ENCODE measurements around the gene RASGRP4.
"Not testable (repeated sequence)": the region's sequence is repeated elsewhere in the genome, so short reads cannot be mapped to it uniquely, and the experiment has no call there.

RASGRP4 gene

DNA sequence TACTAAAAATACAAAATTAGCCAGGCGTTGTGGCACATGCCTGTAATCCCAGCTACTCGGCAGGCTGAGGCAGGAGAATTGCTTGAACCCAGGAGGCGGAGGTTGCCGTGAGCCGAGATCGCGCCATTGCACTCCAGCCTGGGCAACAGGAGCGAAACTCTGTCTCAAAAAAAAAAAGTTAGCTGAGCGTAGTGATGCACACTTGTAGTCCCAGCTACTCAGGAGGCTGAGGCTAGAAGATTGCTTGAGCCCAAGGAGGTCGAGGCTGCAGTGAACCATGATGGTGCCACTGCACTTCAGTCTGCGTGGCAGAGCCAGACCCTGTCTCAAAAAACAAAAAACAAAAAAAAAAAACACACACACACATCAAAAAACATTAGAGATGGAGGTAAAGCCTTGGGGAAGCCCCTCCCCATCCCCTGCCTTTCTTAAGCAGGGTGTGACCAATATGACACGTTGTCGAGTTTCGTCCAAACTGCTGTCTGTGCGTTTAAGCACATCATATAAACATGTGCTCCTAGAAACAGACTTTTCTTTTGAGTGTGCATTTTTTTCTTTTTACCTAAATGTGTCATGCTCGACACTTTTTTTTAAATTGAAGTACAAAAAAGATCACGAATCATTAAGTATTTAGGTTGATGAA, 1.1 kb upstream of the RASGRP4 start:
- H3K4me3 ChIP-seq (ENCODE audit: low read depth, low read length); H3K4me1 ChIP-seq (ENCODE audit: control insufficient read depth, insufficient read depth, low read length); H3K27me3 ChIP-seq (ENCODE audit: control insufficient read depth, insufficient read depth, low read length); H3K9me3 ChIP-seq (ENCODE audit: control insufficient read depth, insufficient read depth, low read length); H3K36me3 ChIP-seq (ENCODE audit: control insufficient read depth, insufficient read depth, low read length); H3K9ac ChIP-seq (ENCODE audit: low read depth, low read length): not testable (repeated sequence)

DNA sequence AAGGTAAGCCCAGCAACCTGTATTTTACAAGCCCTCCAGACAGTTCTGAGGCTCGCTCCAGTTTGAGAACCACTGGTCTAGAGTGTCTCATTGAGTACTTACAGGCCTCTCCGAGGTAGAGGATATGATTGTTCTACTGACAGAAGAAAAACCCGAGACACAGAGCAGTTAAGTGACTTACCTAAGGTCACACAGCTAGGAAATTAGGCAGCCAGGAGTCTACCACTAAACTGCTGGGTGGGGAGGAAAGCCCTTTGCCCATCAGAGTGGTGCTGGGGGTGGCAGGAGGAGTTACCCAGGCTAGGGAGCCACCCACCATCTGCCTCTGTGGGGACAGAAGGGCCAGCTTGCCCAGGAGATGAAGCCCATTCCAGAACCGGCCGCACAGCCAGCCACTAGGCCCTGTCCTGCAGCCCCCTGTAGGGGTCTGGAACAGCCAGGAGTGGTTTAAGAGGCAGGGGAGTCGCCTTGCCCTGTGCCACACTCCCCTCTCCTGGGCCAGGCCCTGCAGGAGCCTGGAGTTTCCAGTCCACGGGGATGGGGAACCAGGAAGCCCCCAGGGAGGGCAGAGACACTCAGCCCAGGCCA, 703 bp downstream of the RASGRP4 start:
- no peaks in the 10 kb centered on the region for H3K27me3 ChIP-seq (ENCODE audit: control insufficient read depth, insufficient read depth, low read length)
- peaks cover 3% of the 10 kb centered on the region for H3K36me3 ChIP-seq (ENCODE audit: control insufficient read depth, insufficient read depth, low read length)
- H3K9ac ChIP-seq (ENCODE audit: low read depth, low read length): peak overlapping the region; percentile 65
- peaks cover 5% of the 10 kb centered on the region for H3K4me1 ChIP-seq (ENCODE audit: control insufficient read depth, insufficient read depth, low read length)
- H3K4me3 ChIP-seq (ENCODE audit: low read depth, low read length): peak overlapping the region; percentile 39
- no peaks in the 10 kb centered on the region for H3K9me3 ChIP-seq (ENCODE audit: control insufficient read depth, insufficient read depth, low read length)

DNA sequence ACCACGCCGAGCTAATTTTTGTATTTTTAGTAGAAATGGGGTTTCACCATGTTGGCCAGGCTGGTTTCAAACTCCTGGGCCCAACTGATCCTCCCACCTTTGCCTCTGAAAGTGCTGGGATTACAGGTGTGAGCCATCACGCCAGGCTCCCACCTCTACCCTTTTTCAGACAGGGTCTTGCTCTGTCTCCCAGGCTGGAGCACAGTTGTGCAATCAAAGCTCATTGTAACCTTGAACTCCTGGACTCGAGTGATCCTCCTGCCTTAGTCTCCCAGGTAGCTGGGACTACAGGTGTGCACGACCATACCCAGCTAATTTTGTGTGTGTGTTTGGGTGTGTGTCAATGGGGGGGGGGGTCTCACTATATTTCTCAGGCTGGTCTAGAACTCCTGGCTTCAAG, 1.7 kb downstream of the RASGRP4 start:
- Histone ChIP-seq H3K4me1 (ENCODE audit: control insufficient read depth, insufficient read depth, low read length) (peaks cover 5% of the 10 kb centered on the region), H3K36me3 (ENCODE audit: control insufficient read depth, insufficient read depth, low read length) (peaks cover 3% of the 10 kb centered on the region), H3K4me3 (ENCODE audit: low read depth, low read length) (no peak overlapping the region), H3K9me3 (ENCODE audit: control insufficient read depth, insufficient read depth, low read length) (no peaks in the 10 kb centered on the region), H3K27me3 (ENCODE audit: control insufficient read depth, insufficient read depth, low read length) (no peaks in the 10 kb centered on the region), H3K9ac (ENCODE audit: low read depth, low read length) (no peak overlapping the region)

DNA sequence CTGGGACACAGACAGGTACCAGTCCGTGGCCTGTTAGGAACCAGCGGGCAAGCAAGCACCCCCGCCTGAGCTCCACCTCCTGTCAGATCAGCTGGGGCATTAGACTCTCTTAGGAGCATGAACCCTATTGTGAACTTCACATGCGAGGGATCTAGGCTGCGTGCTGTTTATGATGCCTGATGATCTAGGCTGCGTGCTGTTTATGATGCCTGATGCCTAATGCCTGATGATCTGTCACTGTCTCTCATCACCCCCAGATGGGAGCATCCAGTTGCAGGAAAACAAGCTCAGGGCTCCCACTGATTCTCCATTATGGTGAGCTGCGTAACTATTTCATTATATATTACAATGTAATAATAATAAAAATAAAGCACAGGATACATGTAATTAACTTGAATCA, 3.6 kb downstream of the RASGRP4 start:
- Histone ChIP-seq H3K9ac (ENCODE audit: low read depth, low read length) (no peak overlapping the region), H3K9me3 (ENCODE audit: control insufficient read depth, insufficient read depth, low read length) (no peaks in the 10 kb centered on the region), H3K36me3 (ENCODE audit: control insufficient read depth, insufficient read depth, low read length) (peaks cover 3% of the 10 kb centered on the region), H3K4me1 (ENCODE audit: control insufficient read depth, insufficient read depth, low read length) (peaks cover 7% of the 10 kb centered on the region), H3K27me3 (ENCODE audit: control insufficient read depth, insufficient read depth, low read length) (peaks cover 5% of the 10 kb centered on the region), H3K4me3 (ENCODE audit: low read depth, low read length) (no peak overlapping the region)

DNA sequence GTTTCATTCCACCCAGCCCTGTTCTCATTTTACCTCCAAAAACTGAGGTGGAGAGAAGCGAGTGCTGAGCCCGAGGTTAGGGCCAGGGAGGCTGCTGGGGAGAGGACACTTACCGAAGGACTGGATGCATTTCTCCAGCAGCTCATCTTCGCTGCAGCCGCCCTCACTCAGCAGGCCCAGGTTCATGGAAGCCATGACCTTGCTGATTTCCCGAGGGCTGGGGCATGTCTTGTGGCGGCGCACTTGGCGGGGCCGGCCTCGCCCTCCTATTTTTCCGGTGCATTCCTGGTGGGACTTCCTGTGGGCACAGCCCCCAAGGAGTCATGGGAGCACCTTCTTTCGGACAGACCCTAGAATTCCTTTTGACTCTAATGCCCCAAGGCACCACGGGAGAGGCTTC, 4.2 kb downstream of the RASGRP4 start:
- peaks cover 5% of the 10 kb centered on the region for H3K27me3 ChIP-seq (ENCODE audit: control insufficient read depth, insufficient read depth, low read length)

DNA sequence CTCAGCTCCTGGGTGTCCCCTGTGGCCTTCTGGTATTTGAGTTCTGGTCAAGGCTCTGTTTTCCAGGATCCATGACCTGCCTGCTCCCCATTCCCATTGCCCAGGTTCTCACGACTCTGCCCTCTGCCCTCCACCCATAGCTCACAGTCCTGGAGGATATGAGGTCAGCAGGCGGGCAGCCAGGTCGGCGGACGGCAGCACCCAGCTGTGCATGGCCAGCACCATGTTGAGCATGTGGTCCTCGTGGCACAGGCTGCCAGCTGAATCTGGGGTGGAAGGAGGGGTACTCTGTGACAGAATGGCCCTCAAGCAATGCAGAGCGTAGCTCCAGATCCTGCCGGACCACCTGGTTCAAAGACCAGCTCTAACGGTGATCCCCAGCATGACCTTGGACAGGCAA, 5.1 kb downstream of the RASGRP4 start:
- Histone ChIP-seq H3K27me3 (ENCODE audit: control insufficient read depth, insufficient read depth, low read length) (peaks cover 5% of the 10 kb centered on the region), H3K4me1 (ENCODE audit: control insufficient read depth, insufficient read depth, low read length) (peaks cover 9% of the 10 kb centered on the region), H3K9ac (ENCODE audit: low read depth, low read length) (no peak overlapping the region), H3K36me3 (ENCODE audit: control insufficient read depth, insufficient read depth, low read length) (peaks cover 3% of the 10 kb centered on the region), H3K4me3 (ENCODE audit: low read depth, low read length) (no peak overlapping the region), H3K9me3 (ENCODE audit: control insufficient read depth, insufficient read depth, low read length) (no peaks in the 10 kb centered on the region)

More for the DNA sequence above, 4.2 kb downstream of the RASGRP4 start:
- Histone ChIP-seq H3K36me3 (ENCODE audit: control insufficient read depth, insufficient read depth, low read length) (peaks cover 3% of the 10 kb centered on the region), H3K9me3 (ENCODE audit: control insufficient read depth, insufficient read depth, low read length) (no peaks in the 10 kb centered on the region), H3K4me1 (ENCODE audit: control insufficient read depth, insufficient read depth, low read length) (peaks cover 9% of the 10 kb centered on the region), H3K9ac (ENCODE audit: low read depth, low read length) (no peak overlapping the region), H3K4me3 (ENCODE audit: low read depth, low read length) (no peak overlapping the region)

DNA sequence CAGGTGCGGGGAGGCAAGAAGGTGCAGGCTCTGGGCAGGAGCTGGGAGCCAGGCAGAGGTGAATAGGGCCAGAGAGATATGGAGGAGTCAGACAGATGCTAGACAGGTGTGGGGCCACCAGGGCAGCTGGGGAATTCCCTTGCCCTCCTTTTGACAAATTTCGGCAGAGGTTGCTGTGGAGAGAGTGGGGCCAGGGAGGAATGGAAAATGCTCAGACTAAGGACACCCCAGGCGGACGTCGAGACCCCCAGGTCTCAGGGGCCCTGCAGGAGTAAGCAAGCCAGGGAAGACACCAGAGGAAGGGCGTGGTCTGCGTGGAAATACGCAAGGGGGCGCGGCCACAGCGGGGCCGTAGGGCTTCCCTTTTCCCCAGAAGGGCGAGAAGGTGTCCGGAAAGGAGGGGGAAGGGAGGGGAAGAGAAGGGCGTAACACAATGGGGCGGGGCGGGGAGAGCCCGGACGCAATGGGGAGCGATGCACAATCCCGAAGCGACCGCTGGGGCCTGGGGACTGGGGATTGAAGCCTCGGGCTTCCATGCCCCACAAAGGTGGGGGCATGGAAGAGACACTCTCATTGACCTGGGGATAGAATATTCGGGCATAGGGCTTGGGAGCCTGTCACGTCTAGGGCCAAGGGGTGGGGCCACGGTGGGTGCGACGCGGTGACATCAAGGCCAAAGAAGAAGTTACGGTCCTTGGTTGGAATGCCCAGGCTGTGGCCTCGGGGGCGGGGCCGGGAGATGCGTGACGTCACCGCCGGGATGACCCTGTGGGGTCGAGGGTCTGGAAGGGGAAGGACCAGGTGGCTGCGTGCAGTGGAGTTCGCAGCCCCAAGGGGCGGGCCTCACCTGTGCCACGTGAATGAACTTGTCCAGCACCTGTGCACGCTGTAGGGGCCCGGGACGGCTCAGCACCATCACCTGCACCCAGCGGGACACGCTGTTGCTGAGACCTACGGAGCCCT, 8.2 kb downstream of the RASGRP4 start:
- Histone ChIP-seq H3K9me3 (ENCODE audit: control insufficient read depth, insufficient read depth, low read length) (no peaks in the 10 kb centered on the region), H3K36me3 (ENCODE audit: control insufficient read depth, insufficient read depth, low read length) (peaks cover 3% of the 10 kb centered on the region), H3K27me3 (ENCODE audit: control insufficient read depth, insufficient read depth, low read length) (peaks cover 5% of the 10 kb centered on the region), H3K9ac (ENCODE audit: low read depth, low read length) (no peak overlapping the region), H3K4me3 (ENCODE audit: low read depth, low read length) (peak overlapping the region; percentile 54), H3K4me1 (ENCODE audit: control insufficient read depth, insufficient read depth, low read length) (peaks cover 4% of the 10 kb centered on the region)

DNA sequence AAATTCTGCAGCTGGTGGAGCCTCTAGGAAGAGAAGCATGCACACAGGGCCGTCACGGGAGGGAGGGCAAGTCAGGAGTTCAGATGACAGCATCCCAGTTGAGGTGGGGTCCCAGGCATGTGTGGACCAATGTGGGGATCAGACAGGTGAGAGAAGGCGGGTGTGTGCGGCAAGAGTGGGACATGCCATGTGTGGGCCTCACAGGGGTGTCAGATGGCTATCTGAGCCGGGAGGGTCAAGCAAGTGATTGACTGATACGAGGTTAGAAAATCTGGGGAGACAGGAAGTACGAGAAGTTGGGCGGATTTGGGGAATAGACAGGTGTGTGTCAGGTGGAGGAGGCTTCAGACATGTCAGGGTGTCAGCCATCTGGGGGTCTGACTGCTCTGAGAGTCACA, 8.9 kb downstream of the RASGRP4 start:
- Histone ChIP-seq H3K36me3 (ENCODE audit: control insufficient read depth, insufficient read depth, low read length) (peaks cover 3% of the 10 kb centered on the region), H3K4me3 (ENCODE audit: low read depth, low read length) (no peak overlapping the region), H3K9ac (ENCODE audit: low read depth, low read length) (no peak overlapping the region)

DNA sequence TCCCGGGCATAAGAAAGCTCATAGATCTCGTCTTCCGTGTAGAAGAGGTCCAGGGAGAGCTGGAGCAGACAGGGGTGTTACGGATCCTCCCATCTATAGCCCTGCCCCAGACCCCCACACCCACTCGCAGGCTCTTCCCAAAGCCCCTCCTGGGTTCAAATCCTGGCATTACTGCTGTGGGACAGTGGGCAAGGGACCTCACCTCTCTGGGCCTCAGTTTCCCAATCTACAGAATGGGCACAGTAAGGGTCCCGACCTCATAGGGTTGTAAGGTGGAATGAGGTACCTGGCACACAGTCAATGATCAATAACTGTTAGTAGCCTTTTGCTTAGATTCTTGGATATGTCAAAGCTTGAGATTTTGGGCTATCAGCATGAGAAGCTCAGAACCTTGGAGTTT, 12.6 kb downstream of the RASGRP4 start:
- H3K4me1 ChIP-seq (ENCODE audit: control insufficient read depth, insufficient read depth, low read length): peaks cover 4% of the 10 kb centered on the region

More for the DNA sequence above, 8.9 kb downstream of the RASGRP4 start:
- no peaks in the 10 kb centered on the region for H3K9me3 ChIP-seq (ENCODE audit: control insufficient read depth, insufficient read depth, low read length)
- peaks cover 4% of the 10 kb centered on the region for H3K4me1 ChIP-seq (ENCODE audit: control insufficient read depth, insufficient read depth, low read length)
- H3K27me3 ChIP-seq (ENCODE audit: control insufficient read depth, insufficient read depth, low read length): peaks cover 5% of the 10 kb centered on the region

DNA sequence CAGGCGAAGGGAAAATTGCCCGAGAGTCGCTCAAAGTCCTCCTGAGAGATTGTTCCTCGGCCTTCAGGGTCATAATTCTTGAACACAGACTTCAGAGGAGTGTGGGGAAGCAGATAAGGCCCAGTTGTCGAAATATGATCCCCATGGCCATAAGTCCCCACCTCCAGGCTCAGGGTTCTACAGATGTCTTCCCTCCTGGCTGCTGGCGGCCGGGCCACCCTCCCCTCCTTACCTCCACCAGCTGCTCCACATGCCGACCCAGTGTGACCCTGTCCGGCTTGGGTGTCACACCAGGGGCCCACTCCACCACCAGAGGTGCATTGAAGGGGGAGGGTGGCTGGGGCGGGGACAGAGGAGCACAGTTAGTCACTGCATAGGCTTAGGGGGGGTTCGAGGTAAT, 13.1 kb downstream of the RASGRP4 start:
- no peaks in the 10 kb centered on the region for H3K36me3 ChIP-seq (ENCODE audit: control insufficient read depth, insufficient read depth, low read length)
- H3K9me3 ChIP-seq (ENCODE audit: control insufficient read depth, insufficient read depth, low read length): no peaks in the 10 kb centered on the region
- no peak overlapping the region for H3K9ac ChIP-seq (ENCODE audit: low read depth, low read length)
- no peaks in the 10 kb centered on the region for H3K27me3 ChIP-seq (ENCODE audit: control insufficient read depth, insufficient read depth, low read length)
- no peak overlapping the region for H3K4me3 ChIP-seq (ENCODE audit: low read depth, low read length)
- peaks cover 4% of the 10 kb centered on the region for H3K4me1 ChIP-seq (ENCODE audit: control insufficient read depth, insufficient read depth, low read length)

More for the DNA sequence above, 12.6 kb downstream of the RASGRP4 start:
- no peaks in the 10 kb centered on the region for H3K36me3 ChIP-seq (ENCODE audit: control insufficient read depth, insufficient read depth, low read length)
- H3K4me3 ChIP-seq (ENCODE audit: low read depth, low read length): no peak overlapping the region
- H3K9ac ChIP-seq (ENCODE audit: low read depth, low read length): no peak overlapping the region
- H3K9me3 ChIP-seq (ENCODE audit: control insufficient read depth, insufficient read depth, low read length): no peaks in the 10 kb centered on the region
- no peaks in the 10 kb centered on the region for H3K27me3 ChIP-seq (ENCODE audit: control insufficient read depth, insufficient read depth, low read length)

DNA sequence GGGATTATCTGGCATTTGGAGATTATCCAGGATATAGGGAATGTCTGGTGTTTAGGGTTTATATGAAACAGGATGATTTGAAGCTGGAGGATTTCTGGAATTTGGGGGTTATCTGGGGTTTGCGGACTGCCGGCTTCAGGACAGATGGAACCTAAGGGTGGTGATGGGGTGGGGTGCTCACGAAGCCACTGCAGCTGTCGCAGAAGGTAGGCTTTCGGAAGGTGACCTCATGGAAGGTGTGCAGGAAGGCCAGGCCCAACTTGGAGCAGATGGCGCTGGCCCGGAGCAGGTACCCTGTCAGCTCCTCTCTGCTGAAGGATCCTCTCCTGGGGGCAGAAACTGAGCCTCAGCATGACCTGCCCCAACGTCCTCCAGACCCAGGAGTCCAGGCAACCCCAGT, 13.5 kb downstream of the RASGRP4 start:
- Histone ChIP-seq H3K9ac (ENCODE audit: low read depth, low read length) (no peak overlapping the region), H3K4me1 (ENCODE audit: control insufficient read depth, insufficient read depth, low read length) (peaks cover 3% of the 10 kb centered on the region), H3K4me3 (ENCODE audit: low read depth, low read length) (no peak overlapping the region), H3K27me3 (ENCODE audit: control insufficient read depth, insufficient read depth, low read length) (no peaks in the 10 kb centered on the region), H3K36me3 (ENCODE audit: control insufficient read depth, insufficient read depth, low read length) (no peaks in the 10 kb centered on the region), H3K9me3 (ENCODE audit: control insufficient read depth, insufficient read depth, low read length) (no peaks in the 10 kb centered on the region)

Measured in iPS-15b (cell line).